Breast epithelium (tissue), 4 donors: ENCODE results near the gene FLNB. TPM values are rescaled to one million over a fixed set of nuclear protein-coding genes. Genes with fewer than 3 reads are reported as not detected.

Experiments used
- DNase-seq, 2 donors: peaks; one replicate each; pipeline ENCODE4 v3.0.0-alpha.2; 2019; ENCODE audit warnings: low spot score in 2 of 2
- H3K27ac ChIP-seq, 2 donors: fragments of 200-600 bp; sonication (generic) in 1 of 2; one replicate each; pipeline ENCODE4 v1.5.1; 2016 to 2019; ENCODE audit warnings: mild to moderate bottlenecking in 1 of 2
- H3K27me3 ChIP-seq, 2 donors: fragments of 200-600 bp; sonication (generic) in 1 of 2; one replicate each; pipeline versions ENCODE4 v1.5.1 to v1.6.0; 2017 to 2019; ENCODE audit warnings: control low read depth in 1 of 2, mild to moderate bottlenecking in 1 of 2
- H3K36me3 ChIP-seq: fragments of 200-600 bp; one replicate; pipeline ENCODE4 v1.5.1; 2019
- H3K4me1 ChIP-seq, 2 donors: fragments of 200-600 bp; sonication (generic); one replicate each; pipeline ENCODE4 v1.5.1; 2016 to 2019; ENCODE audit warnings: control low read depth in 1 of 2
- H3K4me3 ChIP-seq, 3 donors: fragments of 200-600 bp; sonication (generic); 1 replicate in 2 of 3; 2 replicates in 1 of 3; pipeline ENCODE4 v1.5.1; 2016 to 2019; ENCODE audit warnings: mild to moderate bottlenecking in 3 of 3, moderate library complexity in 2 of 3
- H3K9me3 ChIP-seq, 2 donors: fragments of 200-600 bp; sonication (generic) in 1 of 2; one replicate each; pipeline ENCODE4 v1.5.1; 2016 to 2019; ENCODE audit warnings: control low read depth in 1 of 2
- POLR2A ChIP-seq: fragments of 450-650 bp; IDR thresholded peaks from one replicate; pipeline ENCODE4 v1.6.1; 2016; ENCODE audit warnings: antibody characterized with exemption, mild to moderate bottlenecking, moderate library complexity
- POLR2AphosphoS5 ChIP-seq, 3 donors: sonication (generic); formaldehyde crosslinking; IDR thresholded peaks; one replicate each; pipeline ENCODE4 v1.6.1; 2017; ENCODE audit warnings: antibody characterized with exemption in 3 of 3
- intact Hi-C: fragments of 100-400 bp; cut with DNase I; formaldehyde crosslinking; loops from one replicate; pipeline ENCODE4 v1.15.1; 2023; ENCODE audit warnings: low total_unique reads
- total RNA-seq, 3 donors: library from RNA; depleted of rRNA; stranded (reverse); fragments of >200 nt; gene quantifications; one replicate each; pipeline ENCODE4 v1.1.0, GENCODE V29; 2016
- TF ChIP-seq, protein P1 (sequence below), 3 donors: fragments of 450-650 bp; IDR thresholded peaks; one replicate each; pipeline ENCODE4 v1.5.1; 2016 to 2017; ENCODE audit warnings: antibody characterized with exemption in 3 of 3, mild to moderate bottlenecking in 3 of 3, moderate library complexity in 3 of 3

FLNB gene
- total RNA-seq, 3 donors from 2014 or later: 40.3 to 242 (median 164) TPM

DNA sequence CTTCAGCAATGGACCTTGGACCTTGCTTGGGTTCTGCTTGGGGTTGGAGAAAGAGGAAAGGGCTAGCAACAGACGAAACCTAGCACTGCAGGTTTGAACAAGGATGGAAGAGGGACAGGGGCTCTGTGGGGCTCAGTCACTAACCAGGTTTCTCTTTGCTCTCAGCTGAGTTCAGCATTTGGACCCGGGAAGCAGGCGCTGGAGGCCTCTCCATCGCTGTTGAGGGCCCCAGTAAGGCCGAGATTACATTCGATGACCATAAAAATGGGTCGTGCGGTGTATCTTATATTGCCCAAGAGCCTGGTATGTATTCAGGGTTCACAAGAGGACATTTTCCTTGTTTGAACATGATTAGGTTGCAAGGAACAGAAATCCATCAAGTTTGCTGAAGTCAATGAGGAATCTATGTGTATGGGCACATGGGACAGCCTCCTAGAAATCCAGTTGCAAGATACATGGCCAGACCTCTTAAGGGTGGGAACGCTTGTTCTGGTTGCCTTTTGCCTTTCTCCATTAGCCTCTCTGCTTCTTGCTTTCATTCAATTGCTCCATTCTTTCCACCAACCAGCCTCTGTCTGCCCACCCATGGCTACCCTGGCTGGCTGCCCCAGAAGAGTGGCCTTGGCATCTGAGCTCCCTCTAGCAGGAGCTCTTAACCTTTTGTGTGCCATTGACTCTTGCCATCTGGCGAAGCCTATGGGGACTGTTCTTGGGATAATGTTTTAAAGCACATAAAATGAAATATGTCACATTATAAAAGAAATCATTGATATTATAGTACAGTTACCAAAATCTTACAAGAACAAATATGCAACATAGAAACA, 146.6 kb downstream of the FLNB start:
- intact Hi-C loops: no loop called here

DNA sequence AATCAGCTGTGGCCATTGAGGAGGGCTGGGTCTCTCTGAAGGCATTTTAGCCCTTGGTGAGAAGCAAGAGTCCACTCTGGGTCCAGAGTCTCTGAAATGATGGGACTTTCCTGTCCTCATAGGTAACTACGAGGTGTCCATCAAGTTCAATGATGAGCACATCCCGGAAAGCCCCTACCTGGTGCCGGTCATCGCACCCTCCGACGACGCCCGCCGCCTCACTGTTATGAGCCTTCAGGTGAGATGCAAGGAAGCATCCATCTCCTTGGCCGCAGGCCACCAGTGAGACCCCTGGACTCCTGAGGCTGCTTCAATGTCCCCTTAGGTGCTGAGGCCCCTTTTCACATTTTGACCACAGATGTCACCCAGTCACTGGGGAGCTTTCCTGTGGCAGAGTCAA, 147.6 kb downstream of the FLNB start:
- H3K27ac ChIP-seq: no peak overlapping the region
- H3K27me3 ChIP-seq: no peaks in the 10 kb centered on the region
- TF ChIP-seq POLR2A (no peak), POLR2AphosphoS5 (IDR thresholded peaks at IDR 0.05) (no peak)
- TF ChIP-seq, protein P1, sequence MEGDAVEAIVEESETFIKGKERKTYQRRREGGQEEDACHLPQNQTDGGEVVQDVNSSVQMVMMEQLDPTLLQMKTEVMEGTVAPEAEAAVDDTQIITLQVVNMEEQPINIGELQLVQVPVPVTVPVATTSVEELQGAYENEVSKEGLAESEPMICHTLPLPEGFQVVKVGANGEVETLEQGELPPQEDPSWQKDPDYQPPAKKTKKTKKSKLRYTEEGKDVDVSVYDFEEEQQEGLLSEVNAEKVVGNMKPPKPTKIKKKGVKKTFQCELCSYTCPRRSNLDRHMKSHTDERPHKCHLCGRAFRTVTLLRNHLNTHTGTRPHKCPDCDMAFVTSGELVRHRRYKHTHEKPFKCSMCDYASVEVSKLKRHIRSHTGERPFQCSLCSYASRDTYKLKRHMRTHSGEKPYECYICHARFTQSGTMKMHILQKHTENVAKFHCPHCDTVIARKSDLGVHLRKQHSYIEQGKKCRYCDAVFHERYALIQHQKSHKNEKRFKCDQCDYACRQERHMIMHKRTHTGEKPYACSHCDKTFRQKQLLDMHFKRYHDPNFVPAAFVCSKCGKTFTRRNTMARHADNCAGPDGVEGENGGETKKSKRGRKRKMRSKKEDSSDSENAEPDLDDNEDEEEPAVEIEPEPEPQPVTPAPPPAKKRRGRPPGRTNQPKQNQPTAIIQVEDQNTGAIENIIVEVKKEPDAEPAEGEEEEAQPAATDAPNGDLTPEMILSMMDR (IDR thresholded peaks at IDR 0.05): no peak
- H3K4me1 ChIP-seq: no peaks in the 10 kb centered on the region
- intact Hi-C loops: no loop called here
- DNase-seq: no peak
- no peak overlapping the region for H3K4me3 ChIP-seq
- no peaks in the 10 kb centered on the region for H3K9me3 ChIP-seq
- H3K36me3 ChIP-seq: peaks cover 3% of the 10 kb centered on the region

More for the DNA sequence above, 146.6 kb downstream of the FLNB start:
- peaks cover 3% of the 10 kb centered on the region for H3K36me3 ChIP-seq
- H3K4me3 ChIP-seq: no peak overlapping the region
- H3K4me1 ChIP-seq: no peaks in the 10 kb centered on the region
- H3K27ac ChIP-seq: no peak overlapping the region
- no peaks in the 10 kb centered on the region for H3K27me3 ChIP-seq
- DNase-seq: no peak
- H3K9me3 ChIP-seq: no peaks in the 10 kb centered on the region
- TF ChIP-seq, protein P1 (IDR thresholded peaks at IDR 0.05): no peak
- TF ChIP-seq POLR2A (no peak), POLR2AphosphoS5 (IDR thresholded peaks at IDR 0.05) (no peak)

DNA sequence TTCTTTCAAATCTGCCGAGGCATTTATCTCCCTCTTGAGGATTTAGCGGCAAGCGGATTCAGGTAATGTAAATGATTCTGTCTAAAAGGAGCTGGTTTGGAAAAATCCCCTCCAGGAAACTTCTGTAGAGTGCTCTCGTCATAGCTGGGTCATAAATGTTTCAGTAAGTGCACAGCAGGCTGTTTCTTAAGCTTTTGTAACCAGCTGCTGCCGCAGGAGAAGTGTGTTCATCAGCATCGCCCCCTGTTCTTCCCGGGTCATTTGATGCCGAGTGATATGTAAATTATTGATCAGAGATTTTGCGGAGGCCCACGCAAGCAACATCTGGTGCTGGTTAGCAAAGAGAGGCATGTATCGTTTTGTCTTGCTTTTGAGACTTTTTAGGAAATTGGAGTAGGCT, 149.5 kb downstream of the FLNB start:
- H3K36me3 ChIP-seq: peaks cover 3% of the 10 kb centered on the region
- intact Hi-C loops: no loop called here
- DNase-seq: no peak
- no peak overlapping the region for H3K4me3 ChIP-seq
- H3K4me1 ChIP-seq: no peaks in the 10 kb centered on the region
- H3K9me3 ChIP-seq: no peaks in the 10 kb centered on the region
- no peak overlapping the region for H3K27ac ChIP-seq
- TF ChIP-seq POLR2AphosphoS5 (IDR thresholded peaks at IDR 0.05) (no peak), POLR2A (no peak)
- TF ChIP-seq, protein P1 (IDR thresholded peaks at IDR 0.05): no peak
- no peaks in the 10 kb centered on the region for H3K27me3 ChIP-seq

DNA sequence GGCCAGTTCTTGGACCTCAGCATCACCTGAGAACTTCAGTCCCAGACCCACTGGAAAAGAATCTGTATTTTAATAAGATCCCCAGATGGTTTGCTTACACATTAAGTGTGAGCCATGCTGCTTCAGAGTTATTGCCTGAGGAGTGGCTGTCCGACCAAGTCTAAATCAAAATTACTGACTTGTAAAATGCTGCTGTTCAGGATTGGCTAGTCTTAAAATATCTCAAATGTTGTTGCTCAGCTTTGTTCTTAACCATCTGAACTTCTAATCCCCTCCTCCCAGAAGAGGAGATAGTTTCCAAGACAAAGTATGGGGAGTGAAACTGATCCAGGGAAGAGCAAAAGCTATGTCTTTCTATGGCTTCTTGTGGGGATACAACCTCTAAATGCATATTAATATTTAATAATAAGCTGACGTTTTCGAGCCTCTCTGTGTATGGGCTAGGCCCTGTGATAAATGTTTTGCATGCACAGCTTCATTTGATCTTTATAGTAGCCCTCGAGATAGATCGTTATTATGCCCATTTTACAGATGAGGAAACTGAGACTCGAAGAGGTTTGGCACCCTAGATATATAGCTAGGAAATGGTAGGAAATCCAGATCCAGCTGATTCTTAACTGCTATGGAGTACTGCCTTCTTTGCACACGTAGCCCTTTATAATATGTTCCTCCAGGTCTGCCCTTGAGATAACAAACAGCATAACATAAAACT, 150.4 kb downstream of the FLNB start:
- Histone ChIP-seq H3K9me3 (no peaks in the 10 kb centered on the region), H3K27ac (no peak overlapping the region), H3K4me3 (no peak overlapping the region), H3K4me1 (no peaks in the 10 kb centered on the region), H3K36me3 (peaks cover 3% of the 10 kb centered on the region), H3K27me3 (no peaks in the 10 kb centered on the region)
- TF ChIP-seq, protein P1 (IDR thresholded peaks at IDR 0.05): no peak
- TF ChIP-seq POLR2AphosphoS5 (IDR thresholded peaks at IDR 0.05) (no peak), POLR2A (no peak)
- no peak for DNase-seq
- intact Hi-C loops: no loop called here

DNA sequence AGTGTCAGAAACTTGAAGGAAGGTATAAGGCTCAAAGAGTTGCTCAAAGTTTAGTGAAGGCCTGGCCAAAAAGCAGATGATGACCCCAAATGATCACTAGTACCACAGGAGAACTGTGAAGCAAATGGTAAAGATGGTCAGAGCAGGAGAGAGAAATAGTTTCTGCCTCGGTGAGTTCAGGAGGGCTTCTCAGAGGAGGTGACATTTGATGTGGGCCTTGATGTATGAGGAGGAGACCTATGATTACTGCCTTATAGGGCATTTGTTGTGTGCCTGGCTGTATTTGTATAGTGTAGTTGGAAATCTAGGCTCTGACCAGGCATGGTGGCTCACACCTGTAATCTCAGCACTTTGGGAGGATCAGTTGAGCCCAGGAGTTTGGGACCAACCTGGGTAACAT, 152.2 kb downstream of the FLNB start:
- no peaks in the 10 kb centered on the region for H3K4me1 ChIP-seq
- intact Hi-C loops: no loop called here
- TF ChIP-seq, protein P1 (IDR thresholded peaks at IDR 0.05): no peak
- TF ChIP-seq POLR2AphosphoS5 (IDR thresholded peaks at IDR 0.05) (no peak), POLR2A (no peak)
- no peak overlapping the region for H3K27ac ChIP-seq
- no peak overlapping the region for H3K4me3 ChIP-seq
- no peaks in the 10 kb centered on the region for H3K27me3 ChIP-seq
- no peak for DNase-seq
- H3K36me3 ChIP-seq: peaks cover 3% of the 10 kb centered on the region
- H3K9me3 ChIP-seq: no peaks in the 10 kb centered on the region
